ENCODE data around the gene CALD1.

Gene CALD1

GRCh38 chr7:134900166-134900982 lies 120.9 kb downstream of the CALD1 start:
- no peak for DNase-seq

- no peak for DNase-seq
Observed at GRCh38 chr7:134901389-134902020, 122.1 kb downstream of the CALD1 start.

GRCh38 chr7:134902058-134902457 lies 122.6 kb downstream of the CALD1 start:
- DNase-seq = no peak

DNA sequence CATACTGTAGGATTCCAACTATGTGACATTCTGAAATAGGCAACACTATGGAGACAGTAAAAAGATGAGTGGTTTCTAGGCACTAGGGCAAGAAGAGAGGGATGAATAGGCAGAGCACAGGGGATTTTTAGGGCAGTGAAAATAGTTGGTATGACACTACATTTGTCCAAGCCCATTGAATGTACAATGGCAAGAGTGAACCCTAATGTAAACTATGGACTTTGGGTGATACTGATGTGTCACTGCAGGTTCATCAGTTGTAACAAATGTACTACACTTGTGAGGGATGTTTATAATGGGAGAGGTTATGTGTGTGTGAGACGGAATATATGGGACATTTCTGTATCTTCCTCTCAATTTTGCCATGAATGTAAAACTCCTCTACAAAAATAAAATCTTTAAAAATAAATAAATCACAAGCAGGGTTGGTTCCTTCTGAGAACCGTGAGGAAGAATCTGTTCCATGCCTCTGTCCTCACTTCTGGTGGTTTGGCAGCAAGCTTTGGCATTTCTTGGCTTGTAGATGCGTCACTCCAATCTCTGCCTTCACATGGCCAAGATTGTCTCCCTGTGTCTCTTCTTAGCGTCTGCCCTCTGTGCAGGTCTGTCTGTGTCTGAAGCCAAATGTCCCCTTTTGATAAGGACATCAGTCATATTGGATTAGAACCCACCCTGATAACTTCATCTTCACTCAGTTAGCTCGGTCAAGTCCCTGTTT lies 123.8 kb downstream of the CALD1 start:
- no peak for DNase-seq

DNA sequence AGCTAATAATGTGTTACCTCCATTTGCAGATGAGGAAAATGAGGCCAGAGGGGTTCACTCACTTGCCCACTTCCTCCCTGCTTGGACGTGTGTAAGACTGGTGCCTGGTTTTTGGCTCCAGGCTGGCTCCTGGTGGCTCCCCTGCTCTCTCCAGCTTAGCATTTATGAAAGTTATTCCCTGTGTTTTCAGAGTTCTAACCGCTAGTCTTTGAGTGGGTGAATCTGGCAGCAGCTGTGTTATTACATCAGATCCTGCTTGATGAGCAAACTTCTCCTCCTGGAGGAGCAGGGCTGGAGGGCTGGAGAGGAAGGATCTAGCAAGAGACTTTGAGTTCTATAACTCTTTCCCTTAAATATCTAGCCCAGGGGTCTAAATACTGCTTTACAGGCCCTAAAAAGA lies 125.9 kb downstream of the CALD1 start:
- DNase-seq = no peak

GRCh38 chr7:134907000-134907399 lies 127.6 kb downstream of the CALD1 start:
- DNase-seq = no peak

- DNase-seq = no peak
Observed at GRCh38 chr7:134907639-134908038, 128.2 kb downstream of the CALD1 start.

GRCh38 chr7:134908289-134908688 lies 128.9 kb downstream of the CALD1 start:
- DNase-seq = no peak

DNA sequence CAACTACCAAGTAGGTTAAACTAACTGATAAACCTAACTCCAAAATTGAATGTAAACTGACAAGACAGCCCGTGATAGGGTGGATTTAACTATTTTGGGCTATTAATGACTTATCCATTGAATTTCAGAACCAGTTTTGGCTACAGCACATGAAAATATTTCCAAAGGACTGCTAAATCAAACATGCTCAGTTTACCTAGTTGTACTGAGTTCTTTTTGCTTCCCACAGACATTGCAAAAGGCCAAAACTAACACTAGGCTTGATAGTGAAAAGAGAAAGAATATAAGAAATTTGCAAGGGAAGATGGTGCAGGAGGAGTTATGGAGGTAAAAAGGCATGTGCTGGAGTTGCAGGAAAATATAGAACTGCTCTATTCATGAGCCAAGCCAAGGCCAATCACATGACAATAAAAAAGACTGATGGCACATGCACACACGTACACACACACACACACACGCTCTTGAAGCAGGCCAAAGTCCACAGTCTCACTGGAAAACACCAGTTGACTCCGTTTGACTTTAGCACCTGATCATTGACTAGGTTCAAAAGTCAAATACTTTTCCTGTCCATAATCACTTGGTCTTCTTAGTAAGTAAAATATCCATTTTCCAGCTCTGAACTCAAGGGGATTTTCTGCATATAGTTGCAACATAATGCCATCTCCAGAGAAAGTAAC lies 130.9 kb downstream of the CALD1 start:
- DNase-seq = no peak

GRCh38 chr7:134910968-134911367 lies 131.5 kb downstream of the CALD1 start:
- DNase-seq = no peak

DNA sequence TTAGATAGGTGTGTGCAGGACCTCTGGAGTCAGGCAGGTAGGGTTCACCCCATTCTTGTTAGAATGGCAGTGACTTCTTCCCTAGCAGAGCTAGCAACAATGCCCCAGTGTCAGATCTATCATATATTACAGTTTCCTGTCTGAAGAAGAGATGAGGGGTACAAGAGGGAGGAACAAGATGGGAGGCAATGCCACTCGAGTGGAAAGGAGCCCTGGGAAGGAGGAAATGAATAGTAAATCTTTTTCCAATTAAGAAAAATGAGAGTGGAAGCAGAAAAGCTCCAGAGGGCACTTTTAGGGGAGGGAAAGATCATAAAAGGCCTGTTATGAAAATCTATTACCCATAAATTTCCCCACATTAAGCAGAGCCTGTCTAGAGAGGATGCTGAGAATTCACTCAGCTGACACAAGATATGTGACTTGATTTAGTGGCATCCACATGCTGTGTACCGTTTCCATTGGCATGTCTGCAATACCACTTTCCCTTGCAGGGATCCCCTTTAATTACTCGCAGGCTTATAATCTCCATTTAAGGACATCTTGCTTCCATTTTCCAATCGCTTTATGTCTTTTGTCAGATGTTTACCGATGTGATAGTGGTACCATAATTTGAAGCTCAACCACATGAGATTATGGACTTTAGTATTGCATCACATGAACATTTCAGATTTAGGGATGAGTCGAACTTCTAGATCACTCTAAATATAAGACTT lies 136.9 kb downstream of the CALD1 start:
- no peak for DNase-seq

DNA sequence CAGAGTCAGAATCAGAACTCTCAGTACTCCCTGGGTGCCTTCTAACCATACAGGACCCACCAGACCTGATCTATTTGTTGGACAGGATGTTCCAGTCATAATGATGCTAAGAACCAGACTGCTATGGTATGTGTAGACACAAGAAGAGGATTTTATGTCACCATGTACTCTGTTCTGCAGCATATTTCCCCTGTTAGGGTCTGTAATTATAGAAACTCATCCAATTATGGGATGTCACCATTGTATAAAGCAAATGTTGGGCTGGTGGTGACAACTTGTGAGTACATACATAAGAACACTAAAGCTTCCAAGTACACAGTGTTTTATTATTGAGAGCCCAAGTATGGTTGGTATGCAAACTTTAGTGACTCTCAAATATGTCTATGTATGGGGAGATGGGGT lies 139.8 kb downstream of the CALD1 start:
- no peak for DNase-seq

DNA sequence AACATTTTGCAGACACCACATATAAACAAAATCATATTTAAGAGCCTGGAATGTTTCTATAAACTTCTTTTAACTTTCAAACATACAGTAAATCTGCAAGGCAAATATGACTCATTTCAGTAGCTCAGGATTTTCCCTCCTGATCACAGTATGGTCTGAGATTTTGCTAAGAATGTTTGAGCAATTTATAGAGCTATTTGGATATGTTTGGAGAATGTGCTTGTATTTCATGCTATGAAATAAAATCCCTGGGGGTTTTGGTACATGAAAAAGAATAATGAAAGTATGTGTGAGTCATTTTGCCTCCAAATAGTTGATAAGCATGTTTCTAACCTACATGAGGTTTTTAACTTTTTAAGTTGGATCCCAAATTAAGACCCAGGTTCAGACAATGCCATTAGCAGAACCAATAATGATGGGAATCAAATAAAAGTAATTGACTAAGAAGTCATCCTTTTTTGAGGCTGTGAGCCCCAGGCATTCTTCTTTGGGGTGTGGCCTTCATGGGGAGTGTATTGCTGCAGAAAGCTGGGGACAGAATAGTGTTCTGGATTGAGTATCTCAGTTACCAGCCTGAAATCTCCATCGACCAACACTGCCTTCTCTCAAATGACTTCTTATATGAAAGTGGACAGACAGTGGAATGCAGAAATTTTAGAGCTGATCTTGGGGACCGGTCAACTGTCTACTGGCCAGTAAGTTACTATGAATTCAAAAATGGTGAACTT lies 140.8 kb downstream of the CALD1 start:
- DNase-seq = no peak

DNA sequence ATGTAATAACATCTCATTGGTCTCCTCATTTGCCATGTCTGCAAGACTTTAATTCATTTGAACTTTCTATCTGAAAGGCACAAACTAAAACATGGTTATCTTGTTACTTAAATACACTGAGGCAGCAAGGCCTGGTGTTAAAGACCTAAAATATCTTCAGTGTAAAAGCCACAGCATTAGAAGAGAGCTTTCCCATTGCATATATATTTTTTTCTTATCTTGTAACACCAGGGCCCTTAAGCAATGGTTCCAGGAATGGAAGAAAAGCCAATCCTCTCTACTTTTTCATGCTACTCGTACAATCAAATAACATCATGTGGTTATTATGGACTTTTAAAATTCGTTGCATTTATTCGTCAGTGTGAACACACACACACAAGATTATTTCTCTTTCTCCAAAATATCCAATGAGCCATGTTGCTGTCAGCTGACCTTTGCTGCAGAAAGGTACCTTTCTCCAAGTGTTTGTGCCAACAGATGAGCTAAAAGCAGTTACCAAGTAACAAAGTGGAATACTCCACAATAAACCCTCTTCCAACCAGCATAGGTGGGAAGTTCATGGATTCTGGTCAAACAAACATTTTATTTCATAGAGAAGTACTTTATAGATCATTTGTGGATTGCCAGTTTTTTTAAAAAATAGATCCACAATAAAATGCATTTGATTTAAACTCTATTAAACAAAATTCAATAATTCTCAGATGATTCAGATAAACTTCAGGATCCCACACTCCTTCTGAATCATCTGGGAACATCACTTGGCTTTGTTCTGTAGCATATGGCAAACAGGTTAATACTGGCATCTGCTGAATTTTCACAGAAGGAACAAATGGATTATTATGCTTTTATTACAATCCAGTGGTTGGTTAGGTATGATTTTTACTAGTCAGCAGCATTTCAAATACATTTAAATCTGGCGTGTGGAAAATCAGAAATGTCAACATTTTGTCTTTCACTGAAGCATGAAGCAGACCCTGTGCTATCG lies 143.6 kb downstream of the CALD1 start:
- DNase-seq = no peak

DNA sequence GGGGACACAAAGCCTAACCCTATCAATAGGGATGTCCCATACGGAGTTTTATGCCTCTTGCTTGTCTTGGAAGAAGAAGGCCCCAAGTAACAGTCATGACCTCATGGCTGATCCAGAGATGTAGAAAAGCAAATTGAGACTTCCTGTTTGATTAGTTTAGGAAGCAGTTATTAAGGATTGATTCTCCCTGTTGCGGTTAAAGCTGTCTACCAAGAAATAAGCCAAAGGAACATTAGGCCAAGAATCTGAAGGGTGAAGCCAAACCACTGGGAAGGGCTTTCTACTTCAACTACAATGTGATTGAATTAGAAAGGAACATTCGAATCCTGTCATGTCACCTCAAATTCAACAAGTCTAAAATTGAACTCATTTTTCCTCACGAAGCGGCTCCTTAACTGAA lies 146.3 kb downstream of the CALD1 start:
- no peak for DNase-seq

DNA sequence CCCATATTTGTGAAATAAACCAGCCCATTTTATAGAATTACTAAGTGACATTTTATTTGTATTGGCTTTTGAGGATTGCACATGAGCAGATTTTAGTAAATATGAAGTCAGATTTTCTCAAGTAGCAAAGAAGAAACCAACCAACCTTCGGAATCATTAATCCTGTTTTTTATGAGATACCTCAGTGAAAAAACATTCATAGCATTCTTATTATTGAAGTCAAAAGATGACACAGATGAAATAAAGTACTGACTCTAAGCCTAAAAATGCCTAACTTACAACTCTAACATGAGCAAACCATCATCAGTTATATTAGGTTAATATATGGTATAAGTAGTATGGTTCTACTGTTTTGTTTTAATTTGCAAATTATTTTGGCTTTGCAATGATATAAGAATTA lies 147.0 kb downstream of the CALD1 start:
- no peak for DNase-seq

DNA sequence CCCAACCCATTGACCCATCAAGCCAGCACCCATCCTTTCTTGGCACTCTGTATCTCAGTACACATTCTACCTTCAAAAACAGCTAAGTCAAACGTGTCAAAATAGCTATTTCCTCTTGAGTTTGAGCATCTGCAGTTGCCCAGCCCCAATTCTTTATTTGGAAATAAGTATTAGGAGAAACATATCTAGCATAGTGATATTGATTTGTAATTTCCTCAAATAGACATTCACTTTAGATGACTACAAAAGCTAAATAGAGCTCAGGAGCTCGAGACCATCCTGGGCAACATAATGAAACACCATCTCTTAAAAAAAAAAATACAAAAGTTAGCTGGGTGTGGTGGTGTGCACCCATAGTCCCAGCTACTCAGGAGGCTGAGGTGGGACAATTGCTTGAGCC lies 147.6 kb downstream of the CALD1 start:
- no peak for DNase-seq

DNA sequence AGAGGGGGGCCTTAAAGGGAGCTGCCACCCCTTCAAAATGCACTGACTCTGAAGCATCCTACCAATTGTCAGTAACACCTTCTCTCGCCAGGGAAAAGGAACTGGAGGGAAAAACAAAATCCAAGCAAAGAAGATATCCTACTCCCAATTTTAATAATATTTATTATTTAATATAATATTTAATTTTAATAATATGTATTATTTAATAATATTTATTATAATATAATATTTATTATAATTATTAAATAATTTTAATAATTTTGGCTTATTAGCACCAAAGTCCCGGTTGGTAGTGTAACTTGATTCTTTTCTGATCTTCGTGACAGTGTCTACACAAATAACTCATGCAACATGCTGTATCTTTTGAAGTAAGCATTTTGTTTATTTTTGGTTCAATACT lies 148.3 kb downstream of the CALD1 start:
- DNase-seq = no peak

GRCh38 chr7:134928554-134928953 lies 149.1 kb downstream of the CALD1 start:
- no peak for DNase-seq

DNA sequence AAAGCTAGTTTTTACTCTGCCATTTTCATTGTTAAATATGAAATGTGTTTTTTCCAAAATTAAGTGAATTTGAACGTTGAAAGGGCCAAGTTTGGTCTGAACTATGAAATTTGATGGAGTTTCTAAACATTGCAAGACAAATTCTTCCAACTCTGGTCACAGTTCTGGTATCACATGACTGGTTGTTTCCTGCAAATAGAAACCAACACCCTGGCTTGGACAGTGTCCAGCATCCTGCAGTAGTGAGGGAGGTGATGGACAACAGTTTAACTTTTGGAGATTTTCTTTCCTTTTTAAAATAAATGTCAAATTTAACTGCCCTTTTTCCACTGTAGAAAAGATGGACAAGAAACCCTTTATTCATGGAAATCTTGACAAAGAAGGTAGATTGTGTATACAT lies 152.1 kb downstream of the CALD1 start:
- DNase-seq = no peak
